ENCODE results near the gene FCER2. TPM values are rescaled to one million over a fixed set of nuclear protein-coding genes. Genes with fewer than 3 reads are reported as not detected.

FCER2 gene
- total and polyA plus RNA-seq, 2 of the 4 experiments (the other 2 are of a cell fraction), result not detected

Other genes with a start within 250 kb of the FCER2 start
- gene PEX11G, start 213.1 kb downstream of the FCER2 start, total RNA-seq (2012; rRNA removed), result 0.72 and 1.1 TPM in 2 replicates
- gene PEX11G, start 213.1 kb downstream of the FCER2 start, polyA plus RNA-seq (2012; rRNA removed), result 1.7 and 1.9 TPM in 2 replicates
- 5.4 and 9.2 TPM in 2 replicates for gene ZNF358, start 186.0 kb downstream of the FCER2 start, total RNA-seq (2012; rRNA removed)
- gene ZNF358, start 186.0 kb downstream of the FCER2 start, polyA plus RNA-seq (2012; rRNA removed), result 30.7 and 34.9 TPM in 2 replicates
- gene MCOLN1, start 179.5 kb downstream of the FCER2 start, total RNA-seq (2012; rRNA removed), result 2.5 and 3.4 TPM in 2 replicates
- 19.6 and 24.3 TPM in 2 replicates for gene MCOLN1, start 179.5 kb downstream of the FCER2 start, polyA plus RNA-seq (2012; rRNA removed)
- gene PNPLA6, start 166.4 kb downstream of the FCER2 start, total RNA-seq (2012; rRNA removed), result 17.9 and 20.0 TPM in 2 replicates
- 52.7 and 55.6 TPM in 2 replicates for gene PNPLA6, start 166.4 kb downstream of the FCER2 start, polyA plus RNA-seq (2012; rRNA removed)
- not detected in 2 replicates for gene CAMSAP3, start 106.3 kb downstream of the FCER2 start, total RNA-seq (2012; rRNA removed)
- not detected in 2 replicates for gene CAMSAP3, start 106.3 kb downstream of the FCER2 start, polyA plus RNA-seq (2012; rRNA removed)
- gene XAB2, start 72.6 kb downstream of the FCER2 start, total RNA-seq (2012; rRNA removed), result 28.1 and 29.9 TPM in 2 replicates
- gene XAB2, start 72.6 kb downstream of the FCER2 start, polyA plus RNA-seq (2012; rRNA removed), result 34.4 and 39.4 TPM in 2 replicates
- 1.4 and 5.3 TPM in 2 replicates for gene PET100, start 72.3 kb downstream of the FCER2 start, total RNA-seq (2012; rRNA removed)
- 31.4 and 40.0 TPM in 2 replicates for gene PET100, start 72.3 kb downstream of the FCER2 start, polyA plus RNA-seq (2012; rRNA removed)
- not detected in 2 replicates for gene PCP2, start 68.4 kb downstream of the FCER2 start, total RNA-seq (2012; rRNA removed)
- not detected in 2 replicates for gene PCP2, start 68.4 kb downstream of the FCER2 start, polyA plus RNA-seq (2012; rRNA removed)
- gene STXBP2, start 65.0 kb downstream of the FCER2 start, total RNA-seq (2012; rRNA removed), result 3.9 and 8.6 TPM in 2 replicates
- gene STXBP2, start 65.0 kb downstream of the FCER2 start, polyA plus RNA-seq (2012; rRNA removed), result 12.5 and 12.6 TPM in 2 replicates
- not detected in 2 replicates for gene RETN, start 33.1 kb downstream of the FCER2 start, total RNA-seq (2012; rRNA removed)
- not detected in 2 replicates for gene RETN, start 33.1 kb downstream of the FCER2 start, polyA plus RNA-seq (2012; rRNA removed)
- not detected in 2 replicates for gene MCEMP1, start 25.0 kb downstream of the FCER2 start, total RNA-seq (2012; rRNA removed)
- 0.15 TPM in 1 of 2 replicates, not detected in the other for gene MCEMP1, start 25.0 kb downstream of the FCER2 start, polyA plus RNA-seq (2012; rRNA removed)
- gene TRAPPC5, start 21.3 kb downstream of the FCER2 start, total RNA-seq (2012; rRNA removed), result 54.7 and 73.0 TPM in 2 replicates
- gene TRAPPC5, start 21.3 kb downstream of the FCER2 start, polyA plus RNA-seq (2012; rRNA removed), result 109 and 185 TPM in 2 replicates
- not detected in 2 replicates for gene CLEC4G, start 30.0 kb upstream of the FCER2 start, total RNA-seq (2012; rRNA removed)
- not detected in 2 replicates for gene CLEC4G, start 30.0 kb upstream of the FCER2 start, polyA plus RNA-seq (2012; rRNA removed)
- gene CD209, start 45.4 kb upstream of the FCER2 start, total RNA-seq (2012; rRNA removed), result not detected in 2 replicates
- gene CD209, start 45.4 kb upstream of the FCER2 start, polyA plus RNA-seq (2012; rRNA removed), result not detected in 2 replicates
- gene CLEC4M, start 61.1 kb upstream of the FCER2 start, total RNA-seq (2012; rRNA removed), result not detected in 2 replicates
- not detected in 2 replicates for gene CLEC4M, start 61.1 kb upstream of the FCER2 start, polyA plus RNA-seq (2012; rRNA removed)
- gene EVI5L, start 128.1 kb upstream of the FCER2 start, total RNA-seq (2012; rRNA removed), result 12.7 and 15.0 TPM in 2 replicates
- 14.6 and 15.0 TPM in 2 replicates for gene EVI5L, start 128.1 kb upstream of the FCER2 start, polyA plus RNA-seq (2012; rRNA removed)
- not detected in 2 replicates for gene PRR36, start 172.3 kb upstream of the FCER2 start, total RNA-seq (2012; rRNA removed)
- gene PRR36, start 172.3 kb upstream of the FCER2 start, polyA plus RNA-seq (2012; rRNA removed), result 0.02 and 0.06 TPM in 2 replicates
- 6.9 and 7.2 TPM in 2 replicates for gene LRRC8E, start 186.4 kb upstream of the FCER2 start, total RNA-seq (2012; rRNA removed)
- gene LRRC8E, start 186.4 kb upstream of the FCER2 start, polyA plus RNA-seq (2012; rRNA removed), result 6.4 and 6.9 TPM in 2 replicates
- gene MAP2K7, start 201.7 kb upstream of the FCER2 start, total RNA-seq (2012; rRNA removed), result 3.9 and 4.1 TPM in 2 replicates
- 15.6 TPM in 2 replicates for gene MAP2K7, start 201.7 kb upstream of the FCER2 start, polyA plus RNA-seq (2012; rRNA removed)
- gene TGFBR3L, start 212.7 kb upstream of the FCER2 start, total RNA-seq (2012; rRNA removed), result not detected in 2 replicates
- 0.94 and 2.2 TPM in 2 replicates for gene TGFBR3L, start 212.7 kb upstream of the FCER2 start, polyA plus RNA-seq (2012; rRNA removed)
- 12.5 TPM in 2 replicates for gene SNAPC2, start 218.2 kb upstream of the FCER2 start, total RNA-seq (2012; rRNA removed)
- gene SNAPC2, start 218.2 kb upstream of the FCER2 start, polyA plus RNA-seq (2012; rRNA removed), result 29.2 and 34.9 TPM in 2 replicates
- 0.36 and 0.56 TPM in 2 replicates for gene CTXN1, start 224.0 kb upstream of the FCER2 start, total RNA-seq (2012; rRNA removed)
- 7.4 and 12.8 TPM in 2 replicates for gene CTXN1, start 224.0 kb upstream of the FCER2 start, polyA plus RNA-seq (2012; rRNA removed)
- gene TIMM44, start 241.5 kb upstream of the FCER2 start, total RNA-seq (2012; rRNA removed), result 37.6 and 43.0 TPM in 2 replicates
- 52.3 and 65.3 TPM in 2 replicates for gene TIMM44, start 241.5 kb upstream of the FCER2 start, polyA plus RNA-seq (2012; rRNA removed)